Measurements from ENCODE around the gene SKA3.

Gene SKA3

DNA sequence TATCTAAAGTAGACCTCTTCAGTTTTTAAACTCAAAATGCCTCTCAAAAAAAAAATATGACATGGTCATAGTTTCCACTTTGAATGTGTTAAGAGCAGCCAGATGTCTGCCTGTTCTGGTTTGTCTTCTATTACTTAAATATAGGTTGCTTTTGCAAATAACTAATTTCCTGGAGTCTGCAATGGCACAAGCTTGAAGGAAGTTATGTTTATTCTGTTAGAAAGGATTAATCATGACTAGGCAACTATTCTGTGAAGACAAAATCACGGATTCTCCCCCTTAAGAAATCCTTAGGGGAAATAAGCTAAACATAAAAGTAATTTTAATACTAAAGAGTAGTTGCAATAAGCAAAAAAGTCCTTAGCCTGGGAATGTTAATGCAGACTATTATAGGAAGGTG lies 26.3 kb downstream of the SKA3 start:
- CTCF ChIA-PET = no interaction called here
- POLR2A ChIA-PET = interaction anchor here (0.9 kb wide), 1 partner anchor 27 kb away, joined by 3 read pairs; the partner anchor contains the start of genes MRPL57 and SKA3
- TF ChIP-seq L3MBTL2 (conservative IDR thresholded peaks at IDR 0.05) (no peak), NFRKB (IDR thresholded peaks at IDR 0.05) (no peak)
- no peak for DNase-seq (ENCODE audit: extremely low spot score)

GRCh38 chr13:21149568-21149967 lies 26.8 kb downstream of the SKA3 start:
- DNase-seq (ENCODE audit: extremely low spot score) = no peak
- POLR2A ChIA-PET = interaction anchor here (2.1 kb wide), 1 partner anchor 27 kb away, joined by 8 read pairs; the partner anchor contains the start of genes MRPL57 and SKA3
- CTCF ChIA-PET = interaction anchor here (0.6 kb wide), 1 partner anchor 890 kb away, joined by 3 read pairs; no protein-coding TSS in a partner anchor
- no peak for TF ChIP-seq FOXA1 (IDR thresholded peaks at IDR 0.05)
- TF ChIP-seq ELF4 (IDR thresholded peaks at IDR 0.05) = no peak
- no peak for TF ChIP-seq SP1 (IDR thresholded peaks at IDR 0.05)
- no peak for TF ChIP-seq L3MBTL2 (conservative IDR thresholded peaks at IDR 0.05)
- no peak for TF ChIP-seq BHLHE40 (IDR thresholded peaks at IDR 0.05; ENCODE audit: borderline replicate concordance)

- TF ChIP-seq BHLHE40 (IDR thresholded peaks at IDR 0.05; ENCODE audit: borderline replicate concordance) (no peak), FOXM1 (IDR thresholded peaks at IDR 0.05; ENCODE audit: borderline replicate concordance) (no peak), L3MBTL2 (conservative IDR thresholded peaks at IDR 0.05) (no peak), ZNF384 (IDR thresholded peaks at IDR 0.05) (no peak)
- POLR2A ChIA-PET = interaction anchor here (0.6 to 2.1 kb wide), 2 partner anchors 28 to 428 kb away, joined by 3 to 8 read pairs; partner anchors contain the start of genes MRPL57 and SKA3
- DNase-seq (ENCODE audit: extremely low spot score) = no peak
- CTCF ChIA-PET = interaction anchor here (0.5 to 0.6 kb wide), 2 partner anchors 891 to 1736 kb away, joined by 3 read pairs; no protein-coding TSS in a partner anchor
Observed at GRCh38 chr13:21148557-21149258, 27.6 kb downstream of the SKA3 start.

- CTCF ChIA-PET = interaction anchor here (0.5 kb wide), 1 partner anchor 1737 kb away, joined by 3 read pairs; no protein-coding TSS in a partner anchor
- no peak for DNase-seq (ENCODE audit: extremely low spot score)
- TF ChIP-seq, protein P1, sequence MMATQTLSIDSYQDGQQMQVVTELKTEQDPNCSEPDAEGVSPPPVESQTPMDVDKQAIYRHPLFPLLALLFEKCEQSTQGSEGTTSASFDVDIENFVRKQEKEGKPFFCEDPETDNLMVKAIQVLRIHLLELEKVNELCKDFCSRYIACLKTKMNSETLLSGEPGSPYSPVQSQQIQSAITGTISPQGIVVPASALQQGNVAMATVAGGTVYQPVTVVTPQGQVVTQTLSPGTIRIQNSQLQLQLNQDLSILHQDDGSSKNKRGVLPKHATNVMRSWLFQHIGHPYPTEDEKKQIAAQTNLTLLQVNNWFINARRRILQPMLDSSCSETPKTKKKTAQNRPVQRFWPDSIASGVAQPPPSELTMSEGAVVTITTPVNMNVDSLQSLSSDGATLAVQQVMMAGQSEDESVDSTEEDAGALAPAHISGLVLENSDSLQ (IDR thresholded peaks at IDR 0.05) = no peak
- no peak for TF ChIP-seq CTBP1 (IDR thresholded peaks at IDR 0.05; ENCODE audit: borderline replicate concordance)
- TF ChIP-seq SUZ12 (IDR thresholded peaks at IDR 0.05) = no peak
- TF ChIP-seq ZNF384 (IDR thresholded peaks at IDR 0.05) = no peak
- no peak for TF ChIP-seq ELF4 (IDR thresholded peaks at IDR 0.05)
- no peak for TF ChIP-seq LEF1 (IDR thresholded peaks at IDR 0.05; ENCODE audit: borderline replicate concordance)
- TF ChIP-seq L3MBTL2 (conservative IDR thresholded peaks at IDR 0.05) = no peak
- TF ChIP-seq FOXA1 (IDR thresholded peaks at IDR 0.05) = no peak
- POLR2A ChIA-PET = interaction anchor here (2.1 kb wide), 1 partner anchor 29 kb away, joined by 8 read pairs; the partner anchor contains the start of genes MRPL57 and SKA3
Observed at GRCh38 chr13:21147827-21148226, 28.5 kb downstream of the SKA3 start.

- no peak for TF ChIP-seq SUZ12 (IDR thresholded peaks at IDR 0.05)
- TF ChIP-seq CTBP1 (IDR thresholded peaks at IDR 0.05; ENCODE audit: borderline replicate concordance) = no peak
- no peak for TF ChIP-seq FOXK2 (IDR thresholded peaks at IDR 0.05)
- no peak for TF ChIP-seq L3MBTL2 (conservative IDR thresholded peaks at IDR 0.05)
- no peak for TF ChIP-seq FOXA1 (IDR thresholded peaks at IDR 0.05)
- TF ChIP-seq LEF1 (IDR thresholded peaks at IDR 0.05; ENCODE audit: borderline replicate concordance) = no peak
- no peak for TF ChIP-seq NFRKB (IDR thresholded peaks at IDR 0.05)
- no peak for TF ChIP-seq BHLHE40 (IDR thresholded peaks at IDR 0.05; ENCODE audit: borderline replicate concordance)
- TF ChIP-seq, protein P1 (IDR thresholded peaks at IDR 0.05) = no peak
- TF ChIP-seq ARNT (IDR thresholded peaks at IDR 0.05) = no peak
- POLR2A ChIA-PET = no interaction called here
- CTCF ChIA-PET = no interaction called here
- no peak for DNase-seq (ENCODE audit: extremely low spot score)
Observed at GRCh38 chr13:21142766-21143165, 33.6 kb downstream of the SKA3 start.

GRCh38 chr13:21139374-21139773 lies 37.0 kb downstream of the SKA3 start:
- ChIA-PET POLR2A (no interaction called here), CTCF (no interaction called here)
- DNase-seq (ENCODE audit: extremely low spot score) = no peak
- TF ChIP-seq ARNT (IDR thresholded peaks at IDR 0.05) (no peak), ELF4 (IDR thresholded peaks at IDR 0.05) (no peak), BHLHE40 (IDR thresholded peaks at IDR 0.05; ENCODE audit: borderline replicate concordance) (no peak), L3MBTL2 (conservative IDR thresholded peaks at IDR 0.05) (no peak), CTBP1 (IDR thresholded peaks at IDR 0.05; ENCODE audit: borderline replicate concordance) (no peak), TARDBP (IDR thresholded peaks at IDR 0.05) (no peak), NFRKB (IDR thresholded peaks at IDR 0.05) (no peak), FOXM1 (IDR thresholded peaks at IDR 0.05; ENCODE audit: borderline replicate concordance) (no peak), SUZ12 (IDR thresholded peaks at IDR 0.05) (no peak), FOXK2 (IDR thresholded peaks at IDR 0.05) (no peak), FOXA1 (IDR thresholded peaks at IDR 0.05) (no peak), ZNF384 (IDR thresholded peaks at IDR 0.05) (no peak), LEF1 (IDR thresholded peaks at IDR 0.05; ENCODE audit: borderline replicate concordance) (no peak), HDGF (IDR thresholded peaks at IDR 0.05; ENCODE audit: borderline replicate concordance) (no peak), SP1 (IDR thresholded peaks at IDR 0.05) (no peak)
- TF ChIP-seq, protein P1 (IDR thresholded peaks at IDR 0.05) = no peak

Data from HEK293T (cell line).